Gastroesophageal sphincter (tissue), 3 donors: ENCODE results near the gene FAM229A.

Experiments used
- POLR2A ChIP-seq, 2 donors: fragments of 450-650 bp; IDR thresholded peaks; one replicate each; pipeline ENCODE4 v1.6.1; 2017; ENCODE audit warnings: antibody characterized with exemption in 2 of 2, mild to moderate bottlenecking in 2 of 2, moderate library complexity in 1 of 2
- TF ChIP-seq, protein P1 (sequence below), 4 experiments: fragments of 200-600 bp in 2 of 4; fragments of 450-650 bp in 2 of 4; sonication (generic) in 1 of 4; IDR thresholded peaks; one replicate each; pipeline ENCODE4 v1.5.1; 2017 to 2019; ENCODE audit warnings: antibody characterized with exemption in 4 of 4, mild to moderate bottlenecking in 2 of 4, moderate library complexity in 2 of 4

DNA sequence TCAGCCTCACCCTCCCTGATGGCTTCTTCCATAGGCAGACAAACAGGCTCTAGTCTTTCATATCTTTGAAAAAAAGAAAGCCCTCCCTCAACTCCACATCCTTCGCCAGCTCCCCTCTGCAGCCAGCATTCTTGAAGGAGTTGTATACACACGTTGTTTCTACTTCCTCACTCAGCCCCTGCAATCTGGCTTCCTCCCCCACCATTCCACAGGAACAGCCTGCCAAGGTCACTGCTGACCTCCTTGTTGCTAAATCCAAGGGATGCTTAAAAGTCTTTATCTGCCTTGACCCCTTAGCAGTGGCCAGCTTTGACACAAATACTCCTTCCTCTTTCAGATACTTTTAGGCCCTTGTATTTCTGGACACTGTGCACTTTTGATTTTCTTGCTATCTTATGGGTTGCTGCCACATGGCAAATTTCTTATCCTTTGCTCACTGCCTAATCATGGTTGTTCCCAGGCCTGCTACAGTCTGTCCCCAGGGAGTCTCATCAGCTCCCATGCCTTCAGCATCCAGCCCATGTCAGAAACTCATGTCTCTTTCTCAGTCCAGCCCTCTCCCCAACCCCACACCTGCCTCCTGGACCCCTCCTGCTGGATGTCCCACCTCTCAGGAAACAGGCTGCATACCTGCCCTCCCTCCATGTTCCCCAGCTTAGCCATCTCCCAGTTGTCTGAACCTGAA, 8.3 kb downstream of the FAM229A start:
- no peak for TF ChIP-seq POLR2A (IDR thresholded peaks at IDR 0.05)
- TF ChIP-seq, protein P1, sequence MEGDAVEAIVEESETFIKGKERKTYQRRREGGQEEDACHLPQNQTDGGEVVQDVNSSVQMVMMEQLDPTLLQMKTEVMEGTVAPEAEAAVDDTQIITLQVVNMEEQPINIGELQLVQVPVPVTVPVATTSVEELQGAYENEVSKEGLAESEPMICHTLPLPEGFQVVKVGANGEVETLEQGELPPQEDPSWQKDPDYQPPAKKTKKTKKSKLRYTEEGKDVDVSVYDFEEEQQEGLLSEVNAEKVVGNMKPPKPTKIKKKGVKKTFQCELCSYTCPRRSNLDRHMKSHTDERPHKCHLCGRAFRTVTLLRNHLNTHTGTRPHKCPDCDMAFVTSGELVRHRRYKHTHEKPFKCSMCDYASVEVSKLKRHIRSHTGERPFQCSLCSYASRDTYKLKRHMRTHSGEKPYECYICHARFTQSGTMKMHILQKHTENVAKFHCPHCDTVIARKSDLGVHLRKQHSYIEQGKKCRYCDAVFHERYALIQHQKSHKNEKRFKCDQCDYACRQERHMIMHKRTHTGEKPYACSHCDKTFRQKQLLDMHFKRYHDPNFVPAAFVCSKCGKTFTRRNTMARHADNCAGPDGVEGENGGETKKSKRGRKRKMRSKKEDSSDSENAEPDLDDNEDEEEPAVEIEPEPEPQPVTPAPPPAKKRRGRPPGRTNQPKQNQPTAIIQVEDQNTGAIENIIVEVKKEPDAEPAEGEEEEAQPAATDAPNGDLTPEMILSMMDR (IDR thresholded peaks at IDR 0.05): no peak
